ENCODE data around the gene PADI4. TPM values are rescaled to one million over a fixed set of nuclear protein-coding genes. Genes with fewer than 3 reads are reported as not detected.

PADI4 gene
- total and polyA plus RNA-seq, 4 donors = 0.32 to 6.1 (median 0.90) TPM

- WGBS = 85% methylated on average over 9 of the region's 9 CpGs
- DNase-seq (ENCODE audit: low spot score) = no peak
Observed at GRCh38 chr1:17346046-17346789, 38.2 kb downstream of the PADI4 start.

GRCh38 chr1:17347769-17348592 is 40.0 kb downstream of the PADI4 start:
- Histone ChIP-seq H3K4me3 (ENCODE audit: low read depth in 1 of 3, low read length in 3 of 3) (no peak overlapping the region), H3K9ac (ENCODE audit: low read depth in 1 of 2, low read length in 2 of 2) (no peak overlapping the region), H3K4me1 (ENCODE audit: control insufficient read depth in 4 of 4, insufficient read depth in 4 of 4, low read length in 3 of 4) (no peaks in the 10 kb centered on the region), H3K27me3 (ENCODE audit: control insufficient read depth in 4 of 4, insufficient read depth in 4 of 4, low read length in 3 of 4) (peaks cover 0 to 10% (median 0%) of the 10 kb centered on the region in 4 donors), H3K9me3 (ENCODE audit: control insufficient read depth in 4 of 4, low read length in 3 of 4) (no peaks in the 10 kb centered on the region), H3K27ac (ENCODE audit: low read depth in 1 of 2, low read length in 2 of 2) (no peak overlapping the region), H3K36me3 (ENCODE audit: control insufficient read depth in 4 of 4, insufficient read depth in 3 of 4, low read depth in 1 of 4, low read length in 3 of 4) (no peaks in the 10 kb centered on the region)
- WGBS = 79% methylated on average over 19 of the region's 19 CpGs
- DNase-seq (ENCODE audit: low spot score) = no peak
- TF ChIP-seq JUND (IDR thresholded peaks at IDR 0.05) (no peak), CTCF (IDR thresholded peaks at IDR 0.05; ENCODE audit: low read depth, low read length, missing input control) (no peak), NR2F2 (IDR thresholded peaks at IDR 0.05) (no peak), RXRA (IDR thresholded peaks at IDR 0.05) (no peak), FOXA1 (IDR thresholded peaks at IDR 0.05) (no peak), MAX (IDR thresholded peaks at IDR 0.05) (no peak), FOXA2 (IDR thresholded peaks at IDR 0.05) (no peak), ZBTB33 (IDR thresholded peaks at IDR 0.05) (no peak), HNF4G (IDR thresholded peaks at IDR 0.05) (no peak)

More at GRCh38 chr1:17346046-17346789, 38.2 kb downstream of the PADI4 start:
- no peak for TF ChIP-seq FOXA2 (IDR thresholded peaks at IDR 0.05)
- TF ChIP-seq FOXA1 (IDR thresholded peaks at IDR 0.05) = no peak
- no peak for TF ChIP-seq GABPA (IDR thresholded peaks at IDR 0.05 in 1 of 2, conservative IDR thresholded peaks at IDR 0.05 in 1 of 2)
- no peak for TF ChIP-seq RXRA (IDR thresholded peaks at IDR 0.05)
- no peak for TF ChIP-seq TAF1 (conservative IDR thresholded peaks at IDR 0.05)
- no peak for TF ChIP-seq RAD21 (IDR thresholded peaks at IDR 0.05)
- no peak for TF ChIP-seq CTCF (IDR thresholded peaks at IDR 0.05; ENCODE audit: low read depth, low read length, missing input control)
- TF ChIP-seq NR2F2 (IDR thresholded peaks at IDR 0.05) = no peak
- no peak for TF ChIP-seq ZBTB33 (IDR thresholded peaks at IDR 0.05)
- TF ChIP-seq EGR1 (IDR thresholded peaks at IDR 0.05; ENCODE audit: low read depth in 2 of 2) = no peak
- TF ChIP-seq HNF4A (conservative IDR thresholded peaks at IDR 0.05) = no peak
- TF ChIP-seq SP1 (IDR thresholded peaks at IDR 0.05) = no peak
- no peak for TF ChIP-seq ATF3 (IDR thresholded peaks at IDR 0.05)
- no peak for TF ChIP-seq YY1 (IDR thresholded peaks at IDR 0.05)
- no peak for TF ChIP-seq HNF4G (IDR thresholded peaks at IDR 0.05)
- no peak for TF ChIP-seq JUND (IDR thresholded peaks at IDR 0.05)
- Histone ChIP-seq H3K4me1 (ENCODE audit: control insufficient read depth in 4 of 4, insufficient read depth in 4 of 4, low read length in 3 of 4) (no peaks in the 10 kb centered on the region), H3K36me3 (ENCODE audit: control insufficient read depth in 4 of 4, insufficient read depth in 3 of 4, low read depth in 1 of 4, low read length in 3 of 4) (no peaks in the 10 kb centered on the region), H3K4me3 (ENCODE audit: low read depth in 1 of 3, low read length in 3 of 3) (no peak overlapping the region), H3K27me3 (ENCODE audit: control insufficient read depth in 4 of 4, insufficient read depth in 4 of 4, low read length in 3 of 4) (peaks cover 0 to 4% (median 0%) of the 10 kb centered on the region in 4 donors), H3K9ac (ENCODE audit: low read depth in 1 of 2, low read length in 2 of 2) (no peak overlapping the region), H3K9me3 (ENCODE audit: control insufficient read depth in 4 of 4, low read length in 3 of 4) (no peaks in the 10 kb centered on the region), H3K27ac (ENCODE audit: low read depth in 1 of 2, low read length in 2 of 2) (no peak overlapping the region)
